GM21515 (cell line): Measurements from ENCODE around the gene DGKG.
A peak's percentile ranks its signal among the peaks of the same experiment; 100 is the strongest.

Experiments
- ATAC-seq: cut with Tn5 transposase; IDR thresholded peaks from one replicate; pipeline ENCODE4 v1.9.1; 2021; ENCODE audit not compliant: unreplicated experiment

The DGKG gene

GRCh38 chr3:186281176-186281575, 80.9 kb downstream of the DGKG start:
- no peak for ATAC-seq

- ATAC-seq: no peak
These were observed 81.3 kb downstream of the DGKG start for GRCh38 chr3:186280737-186281136.

GRCh38 chr3:186277268-186277909, 84.6 kb downstream of the DGKG start:
- no peak for ATAC-seq

- ATAC-seq: no peak
These were observed 86.6 kb downstream of the DGKG start for GRCh38 chr3:186275436-186275835.

- no peak for ATAC-seq
These were observed 88.4 kb downstream of the DGKG start for GRCh38 chr3:186273586-186273985.

GRCh38 chr3:186270701-186271100, 91.3 kb downstream of the DGKG start:
- ATAC-seq: no peak

- no peak for ATAC-seq
These were observed 93.2 kb downstream of the DGKG start for GRCh38 chr3:186268616-186269448.

GRCh38 chr3:186267758-186268157, 94.3 kb downstream of the DGKG start:
- no peak for ATAC-seq

GRCh38 chr3:186264608-186265400, 97.2 kb downstream of the DGKG start:
- no peak for ATAC-seq

GRCh38 chr3:186261638-186262037, 100.4 kb downstream of the DGKG start:
- ATAC-seq: no peak

GRCh38 chr3:186260726-186261125, 101.3 kb downstream of the DGKG start:
- ATAC-seq: no peak

- ATAC-seq: peak; percentile 61
These were observed 102.2 kb downstream of the DGKG start for GRCh38 chr3:186259612-186260383.

GRCh38 chr3:186258968-186259367, 103.1 kb downstream of the DGKG start:
- no peak for ATAC-seq

- no peak for ATAC-seq
These were observed 104.2 kb downstream of the DGKG start for GRCh38 chr3:186257866-186258265.

- no peak for ATAC-seq
These were observed 106.2 kb downstream of the DGKG start for GRCh38 chr3:186255703-186256331.

GRCh38 chr3:186254676-186255650, 107.1 kb downstream of the DGKG start:
- peak; percentile 69 for ATAC-seq

- ATAC-seq: no peak
These were observed 110.0 kb downstream of the DGKG start for GRCh38 chr3:186251948-186252619.

- no peak for ATAC-seq
These were observed 113.2 kb downstream of the DGKG start for GRCh38 chr3:186248850-186249249.
